ENCODE data around the gene SEC61G. TPM values are rescaled to one million over a fixed set of nuclear protein-coding genes. Genes with fewer than 3 reads are reported as not detected.

The SEC61G gene
- total RNA-seq, 1 donor from 2014 or later, result 103 TPM

DNA sequence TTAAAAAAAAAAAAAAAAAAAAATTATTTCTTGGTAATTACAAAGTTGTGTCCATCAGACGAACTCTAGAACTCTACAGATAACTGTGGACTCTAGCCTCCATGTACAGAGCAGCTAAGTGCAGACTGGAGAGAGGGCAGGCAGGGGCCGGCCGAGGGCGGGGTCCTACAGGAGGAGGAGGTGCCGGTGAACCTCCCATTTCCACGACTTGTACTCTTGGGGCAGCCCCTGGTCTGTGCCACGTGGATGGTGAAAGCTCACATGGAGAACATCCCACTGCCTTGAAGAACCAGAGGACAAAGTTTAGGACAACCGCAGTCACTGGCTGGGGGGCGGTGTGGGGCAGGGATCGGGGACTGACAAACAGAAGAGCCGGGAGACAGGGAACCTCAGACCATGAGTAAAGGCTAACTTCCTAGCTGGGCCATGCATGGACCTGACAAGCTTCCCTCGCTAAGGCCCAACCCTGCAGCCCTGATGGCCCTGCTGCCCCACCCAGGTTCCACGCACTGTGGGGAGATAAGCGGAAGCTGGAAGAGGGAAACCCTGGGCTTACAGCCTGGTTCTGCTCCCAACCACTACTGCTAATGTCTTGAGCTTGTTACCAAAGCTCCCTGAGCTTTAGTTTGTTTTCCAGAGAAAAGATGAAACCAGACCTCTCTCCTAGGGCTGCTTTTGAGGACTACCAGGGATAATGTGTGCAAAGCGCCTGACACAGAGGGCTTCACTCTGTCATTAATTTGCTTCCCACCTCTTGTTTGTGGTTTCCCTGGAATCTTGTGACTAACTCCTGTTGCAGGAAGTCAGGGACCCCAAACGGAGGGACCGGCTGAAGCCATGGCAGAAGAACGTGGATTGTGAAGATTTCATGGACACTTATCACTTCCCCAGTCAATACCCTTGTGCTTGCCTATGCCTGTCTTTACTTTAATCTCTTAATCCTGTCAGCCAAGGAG lies 16.1 kb upstream of the SEC61G start:
- intact Hi-C loops (cut with DNase I), result loop anchor here (1.0 kb wide), 1 partner anchor 480 kb away; no protein-coding TSS in a partner anchor
- no peak for DNase-seq (ENCODE audit: missing footprints)

DNA sequence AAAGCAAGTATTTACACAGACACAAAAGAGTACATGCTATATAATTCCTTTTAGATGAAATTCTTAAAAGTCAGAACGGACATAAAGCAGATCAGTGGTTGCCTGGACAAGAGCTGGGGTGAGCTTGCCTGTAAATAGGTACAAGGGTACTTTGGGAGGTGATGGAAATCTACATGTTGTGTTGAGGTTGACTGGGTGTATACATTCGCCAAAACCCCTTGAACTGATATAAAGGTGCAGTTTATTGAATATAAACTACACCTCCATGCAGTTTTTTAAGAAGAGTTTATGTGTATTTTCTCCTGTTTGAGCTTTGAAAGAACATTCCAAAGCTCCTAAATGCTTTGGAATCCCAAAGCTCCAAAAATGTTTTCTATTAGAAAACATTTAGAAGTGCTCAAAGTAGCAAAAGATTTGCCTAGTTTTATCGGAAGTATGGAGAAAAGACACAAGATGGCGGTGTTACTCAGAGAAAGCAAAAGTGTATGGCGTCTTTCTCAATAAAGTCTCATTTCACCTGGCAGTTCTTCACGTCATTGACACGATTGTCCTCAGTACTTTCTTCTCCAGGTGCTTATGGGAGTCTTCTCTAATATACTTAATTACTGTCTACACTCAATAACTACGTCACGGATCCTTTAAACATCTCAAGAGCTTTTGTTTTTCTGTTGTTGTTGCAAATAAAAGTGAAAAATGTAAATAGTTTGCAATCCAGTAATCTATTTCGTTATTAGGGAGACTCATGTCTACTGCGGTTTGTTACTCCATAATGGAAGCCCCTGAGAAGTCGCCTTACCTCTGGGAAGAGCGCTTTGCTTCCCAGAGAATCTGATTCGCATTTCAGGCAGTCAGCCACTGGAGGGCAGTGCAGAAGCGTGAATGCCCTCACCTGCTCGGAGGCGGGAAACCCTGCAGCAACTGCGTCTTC lies 14.7 kb upstream of the SEC61G start:
- intact Hi-C loops (cut with DNase I), result loop anchor here (1.0 kb wide), 1 partner anchor 482 kb away; no protein-coding TSS in a partner anchor
- peak; percentile 95 for ATAC-seq

More for the DNA sequence above, 16.1 kb upstream of the SEC61G start:
- no peak for ATAC-seq

DNA sequence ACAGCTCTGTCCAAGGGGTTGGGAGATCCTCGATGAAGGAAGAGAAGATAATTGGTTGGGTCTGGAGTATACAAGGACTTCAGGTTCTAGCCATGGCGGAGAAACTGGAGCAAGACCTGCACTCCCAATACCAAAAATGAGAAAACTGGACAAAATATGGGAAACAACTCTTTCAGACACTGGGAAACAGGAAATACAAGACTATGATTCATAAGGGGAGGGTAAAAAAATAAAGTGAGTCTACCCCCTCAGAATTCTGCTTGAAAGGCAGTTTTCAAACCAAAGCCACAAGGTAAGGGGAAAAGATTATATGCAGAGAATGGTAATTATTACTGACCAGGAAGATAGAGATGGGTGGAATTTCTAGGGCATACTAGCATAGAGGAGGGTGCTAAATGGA lies 10.2 kb upstream of the SEC61G start:
- ATAC-seq (no peak), DNase-seq (ENCODE audit: missing footprints) (no peak)

More for the DNA sequence above, 14.7 kb upstream of the SEC61G start:
- DNase-seq (ENCODE audit: missing footprints), result peak; percentile 76

DNA sequence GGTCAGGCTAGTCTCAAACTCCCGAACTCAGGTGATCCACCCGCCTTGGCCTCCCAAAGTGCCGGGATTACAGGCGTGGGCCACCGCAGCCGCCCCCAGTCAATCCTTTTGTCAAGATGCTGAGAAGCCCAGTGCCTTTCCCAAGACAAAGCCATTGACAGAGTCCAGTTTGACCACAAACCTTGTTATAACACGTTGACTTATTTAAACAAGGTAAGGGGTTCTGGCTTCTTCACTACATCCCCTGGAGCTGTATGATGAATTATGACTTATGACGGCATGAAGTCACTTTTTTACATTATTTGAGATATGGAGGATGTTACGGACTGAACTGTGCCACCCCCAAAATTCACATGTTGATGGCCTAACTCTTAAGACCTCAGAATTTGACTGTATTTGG lies 5.8 kb upstream of the SEC61G start:
- no peak for ATAC-seq
- no peak for DNase-seq (ENCODE audit: missing footprints)
- intact Hi-C loops (cut with DNase I), result loop anchor here (10.0 kb wide), 1 partner anchor 650 kb away; no protein-coding TSS in a partner anchor

More for the DNA sequence above, 10.2 kb upstream of the SEC61G start:
- intact Hi-C loops (cut with DNase I), result loop anchor here (10.0 kb wide), 1 partner anchor 646 kb away; no protein-coding TSS in a partner anchor

DNA sequence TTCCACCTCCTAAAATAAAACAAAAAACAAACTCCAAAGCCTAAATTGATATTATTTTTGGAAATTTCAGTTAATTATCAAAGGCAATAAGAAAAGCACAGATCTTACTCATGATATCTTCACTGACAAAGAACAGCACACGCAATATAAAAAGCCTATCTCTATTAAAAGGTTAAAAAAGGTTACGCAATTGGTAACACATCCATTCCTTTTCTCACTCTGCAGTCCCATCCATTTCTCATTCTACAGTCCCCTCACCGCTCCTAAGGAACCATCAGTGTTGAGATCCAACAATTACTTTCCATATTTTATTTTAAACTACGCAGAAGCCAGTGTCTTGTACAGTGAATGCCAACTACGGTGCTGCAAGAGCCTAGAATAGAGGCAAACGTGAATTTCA lies 1.3 kb downstream of the SEC61G start:
- DNase-seq (ENCODE audit: missing footprints), result no peak
- ATAC-seq, result no peak
- intact Hi-C loops (cut with DNase I), result no loop called here

DNA sequence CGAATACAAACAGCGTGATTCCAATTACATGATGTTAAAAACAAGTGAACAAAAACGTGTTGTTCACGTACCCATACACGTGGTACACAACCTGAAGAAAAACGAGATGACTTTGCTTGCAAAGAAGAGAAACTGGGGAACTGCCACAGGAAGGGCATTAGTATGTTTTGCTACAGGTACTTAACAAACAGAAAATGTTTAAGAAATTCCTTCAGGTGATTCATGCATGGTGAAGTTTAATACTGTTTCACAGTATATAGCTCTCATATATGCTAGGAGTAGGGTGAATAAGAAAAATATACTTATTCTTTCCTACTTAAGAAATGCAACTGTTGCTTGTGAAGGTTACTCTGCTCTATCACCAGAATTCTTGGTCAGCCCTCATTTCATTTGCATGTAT lies 9.8 kb downstream of the SEC61G start:
- DNase-seq (ENCODE audit: missing footprints) (no peak), ATAC-seq (no peak)
- intact Hi-C loops (cut with DNase I), result no loop called here

DNA sequence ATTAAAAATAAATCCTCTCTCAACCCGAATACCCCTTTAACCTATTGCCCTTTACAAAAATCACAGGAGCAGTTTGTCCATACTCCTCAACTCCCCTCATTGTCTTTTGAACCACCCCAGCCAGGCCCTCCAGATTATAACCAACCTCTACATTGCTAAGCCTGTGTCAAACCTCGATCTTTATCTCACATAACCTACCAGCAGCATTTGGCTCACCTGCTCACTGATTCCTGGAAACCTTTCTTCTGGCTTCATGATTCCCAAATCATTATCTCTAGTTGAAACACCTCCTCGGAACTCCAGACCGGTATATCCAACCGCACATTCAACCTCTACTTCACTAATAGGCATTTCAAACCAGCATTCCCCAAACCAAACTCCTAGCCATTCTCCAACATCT lies 11.8 kb downstream of the SEC61G start:
- DNase-seq (ENCODE audit: missing footprints), result no peak
- intact Hi-C loops (cut with DNase I), result no loop called here
- no peak for ATAC-seq

DNA sequence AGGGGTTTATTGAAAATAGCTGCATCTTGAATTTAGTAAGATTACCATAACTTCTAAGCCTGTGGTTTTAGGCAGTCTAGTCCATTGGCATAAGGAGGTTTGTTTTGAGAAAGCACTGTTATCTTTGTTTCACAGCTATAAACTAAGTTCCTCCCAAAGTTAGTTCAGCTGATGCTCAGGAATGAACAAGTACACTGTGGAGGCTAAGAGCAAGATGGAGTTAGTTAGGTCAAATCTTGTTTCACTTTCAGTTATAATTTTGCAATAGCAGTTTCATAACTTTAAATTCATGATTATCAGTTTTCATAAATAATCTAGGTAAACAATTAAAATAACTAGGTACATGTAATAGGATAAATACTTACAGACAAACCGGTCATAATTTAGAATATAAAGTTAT lies 15.4 kb downstream of the SEC61G start:
- no peak for ATAC-seq
- intact Hi-C loops (cut with DNase I), result no loop called here
- DNase-seq (ENCODE audit: missing footprints), result no peak

DNA sequence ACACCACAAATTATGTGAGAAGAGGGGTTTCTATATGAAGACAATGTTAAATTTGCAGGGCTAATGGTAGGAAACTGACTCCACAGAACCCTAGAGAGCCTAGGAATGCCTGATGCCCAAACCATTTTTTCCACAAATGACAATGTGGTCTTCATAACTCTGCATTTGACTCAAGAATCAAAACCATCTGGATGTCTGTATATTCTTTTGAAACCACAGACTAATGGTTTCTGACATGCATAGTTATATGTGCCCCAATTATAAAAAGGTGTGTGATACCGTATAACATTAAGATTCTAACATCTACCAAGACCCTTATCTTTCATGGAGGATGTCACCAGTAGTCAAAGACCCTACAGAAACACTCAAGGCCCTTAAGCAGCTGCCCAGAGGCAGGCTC lies 20.3 kb downstream of the SEC61G start:
- intact Hi-C loops (cut with DNase I), result no loop called here
- ATAC-seq (no peak), DNase-seq (ENCODE audit: missing footprints) (no peak)

DNA sequence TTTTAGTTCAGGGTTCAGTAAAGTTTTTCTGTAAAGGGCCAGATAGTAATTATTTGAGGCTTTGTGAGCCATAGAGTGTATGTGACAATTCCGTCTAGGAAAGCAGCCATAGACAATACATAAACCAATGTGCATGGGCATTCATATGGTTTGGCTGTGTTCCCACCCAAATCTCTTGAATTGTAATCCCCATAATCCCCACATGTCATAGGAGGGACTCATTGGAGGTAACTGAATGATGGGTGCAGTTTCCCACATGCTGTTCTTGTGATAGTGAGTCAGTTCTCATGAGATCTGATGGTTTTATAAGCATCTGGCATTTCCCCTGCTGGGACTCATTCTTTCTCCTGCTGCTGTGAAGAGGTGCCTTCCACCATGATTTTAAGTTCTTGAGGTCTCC lies 29.9 kb downstream of the SEC61G start:
- ATAC-seq (no peak), DNase-seq (ENCODE audit: missing footprints) (no peak)
- intact Hi-C loops (cut with DNase I), result no loop called here

DNA sequence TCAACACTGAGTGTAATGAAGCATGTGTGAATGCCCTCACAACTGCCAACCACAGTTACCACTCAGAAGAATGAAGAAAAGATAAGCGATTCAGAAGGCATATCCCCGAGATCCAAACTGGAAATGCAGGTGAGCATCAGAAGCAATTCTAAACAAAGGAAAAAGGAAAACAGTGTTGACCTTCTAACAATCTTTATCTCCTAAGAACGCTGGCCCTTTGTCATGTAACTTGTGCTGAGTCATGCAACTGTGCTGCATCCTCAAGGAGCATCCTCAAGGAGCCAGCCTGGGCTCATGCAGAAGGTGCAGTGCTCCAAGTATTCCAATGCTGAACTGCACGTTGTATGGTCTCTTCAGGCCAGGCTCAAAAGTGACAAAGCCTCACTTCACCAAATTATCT lies 30.6 kb downstream of the SEC61G start:
- DNase-seq (ENCODE audit: missing footprints), result no peak
- no peak for ATAC-seq
- intact Hi-C loops (cut with DNase I), result no loop called here

DNA sequence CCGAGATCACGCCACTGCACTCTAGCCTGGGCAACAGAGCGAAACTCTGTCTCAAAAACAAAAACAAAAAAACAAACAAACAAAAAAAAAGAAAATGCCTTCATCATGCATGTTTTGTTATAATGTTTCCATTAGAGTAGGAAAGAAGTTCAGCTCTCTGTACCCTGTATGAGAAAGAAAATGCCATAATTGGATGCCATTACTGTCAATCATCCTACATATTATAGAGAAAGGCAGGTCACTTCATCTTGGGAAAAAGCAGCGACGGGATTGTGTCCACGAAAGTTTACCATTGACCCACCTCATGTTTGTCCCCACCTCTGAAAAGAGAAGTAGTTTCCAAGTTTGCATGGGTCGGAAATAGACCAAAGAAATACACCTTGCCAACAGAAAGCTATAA lies 33.8 kb downstream of the SEC61G start:
- no peak for DNase-seq (ENCODE audit: missing footprints)
- intact Hi-C loops (cut with DNase I), result no loop called here
- ATAC-seq, result no peak

DNA sequence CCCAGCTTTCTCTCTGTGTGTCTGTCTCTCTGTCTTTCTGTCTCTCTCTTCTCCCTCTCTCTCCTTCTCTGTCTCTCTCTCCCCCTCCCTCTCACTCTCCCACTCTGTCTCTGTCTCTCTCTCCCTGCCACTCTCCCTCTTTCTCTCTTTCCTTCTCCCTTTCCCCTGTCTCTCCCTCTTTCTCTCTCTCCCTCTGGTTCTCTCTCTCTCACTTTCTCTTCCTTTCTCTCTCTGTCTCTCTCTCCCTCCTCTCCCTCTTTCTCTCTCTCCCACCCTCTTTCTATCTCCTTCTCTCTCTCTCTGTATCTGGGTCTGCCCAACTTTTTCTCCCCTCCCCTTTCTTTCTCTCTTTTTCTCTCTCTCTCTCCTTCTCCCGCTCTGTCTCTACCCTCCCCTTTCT lies 36.5 kb downstream of the SEC61G start:
- DNase-seq (ENCODE audit: missing footprints) (no peak), ATAC-seq (no peak)
- intact Hi-C loops (cut with DNase I), result no loop called here

DNA sequence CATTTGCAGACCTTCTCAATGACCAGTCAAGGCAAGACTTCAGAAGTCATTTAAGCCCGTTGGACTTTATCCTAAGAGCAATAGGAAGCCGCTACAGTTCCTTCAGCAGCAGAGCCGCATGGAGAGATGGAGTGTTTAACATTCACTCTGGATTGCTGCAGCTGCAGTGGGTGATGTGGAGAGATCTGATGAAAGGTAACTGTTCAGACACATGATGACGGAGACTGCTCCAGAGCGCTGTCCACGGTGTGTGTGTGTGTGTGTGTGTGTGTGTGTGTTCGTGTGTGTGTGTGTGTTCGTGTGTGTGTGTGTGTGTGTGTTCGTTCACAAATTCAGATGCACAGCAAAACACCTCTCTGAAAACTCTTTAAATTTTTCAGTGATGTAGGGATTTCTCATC lies 37.0 kb downstream of the SEC61G start:
- ATAC-seq (no peak), DNase-seq (ENCODE audit: missing footprints) (no peak)
- intact Hi-C loops (cut with DNase I), result no loop called here

DNA sequence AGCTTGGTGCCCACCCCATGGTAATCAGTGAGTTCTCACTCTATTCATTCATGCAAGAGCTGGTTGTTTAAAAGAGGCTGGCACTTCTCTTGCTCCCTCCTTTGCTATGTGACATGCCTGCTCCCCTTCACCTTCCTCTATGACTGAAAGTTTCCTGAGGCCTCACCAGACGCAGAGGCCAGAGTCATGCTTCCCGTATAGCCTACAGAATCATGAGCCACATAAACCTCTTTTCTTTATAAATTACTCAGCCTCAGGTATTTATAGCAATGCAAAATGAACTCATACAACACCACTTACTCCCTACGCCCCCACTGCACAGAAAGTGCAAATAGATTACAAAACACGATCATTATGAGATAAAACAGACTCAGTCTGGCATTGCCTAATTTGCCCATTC lies 39.0 kb downstream of the SEC61G start:
- DNase-seq (ENCODE audit: missing footprints), result no peak
- intact Hi-C loops (cut with DNase I), result no loop called here
- ATAC-seq, result no peak

DNA sequence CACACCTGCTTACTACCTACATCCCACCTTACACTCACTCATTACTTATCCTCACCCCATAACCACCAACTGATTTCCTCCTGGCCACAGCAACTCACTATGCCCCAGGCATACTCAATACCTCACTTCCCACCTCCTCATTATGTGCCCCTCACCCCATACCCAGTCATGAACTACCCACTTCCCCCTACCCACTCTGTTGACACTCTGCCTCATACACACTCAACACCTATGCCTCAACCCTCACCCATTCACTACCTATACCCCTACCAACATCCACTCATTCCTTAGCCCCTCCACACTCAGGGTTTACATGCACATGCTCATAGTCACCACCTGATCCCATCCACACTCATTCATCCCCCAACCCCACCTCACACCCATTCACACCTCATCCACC lies 39.6 kb downstream of the SEC61G start:
- ATAC-seq, result no peak
- DNase-seq (ENCODE audit: missing footprints), result no peak
- intact Hi-C loops (cut with DNase I), result no loop called here

DNA sequence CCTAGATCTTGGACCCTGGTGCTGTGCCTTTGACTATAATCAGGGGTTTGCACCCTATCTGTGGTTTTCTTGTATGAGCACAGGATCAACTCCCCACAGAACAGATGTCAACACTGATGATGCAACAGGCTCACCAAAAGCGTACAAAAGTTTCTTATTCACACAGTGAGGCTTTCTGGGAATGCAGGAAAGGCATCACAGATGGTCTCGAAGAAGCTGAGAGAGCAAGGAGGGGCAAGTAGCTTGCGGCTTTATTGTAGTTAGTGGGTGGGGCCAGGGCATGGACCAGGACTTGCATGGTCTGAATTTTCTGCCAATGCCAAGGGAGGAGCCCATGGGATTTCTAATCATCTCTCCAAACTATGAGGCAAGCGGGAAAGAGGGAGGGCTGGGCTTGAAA lies 46.2 kb downstream of the SEC61G start:
- intact Hi-C loops (cut with DNase I), result no loop called here
- ATAC-seq, result no peak
- no peak for DNase-seq (ENCODE audit: missing footprints)

DNA sequence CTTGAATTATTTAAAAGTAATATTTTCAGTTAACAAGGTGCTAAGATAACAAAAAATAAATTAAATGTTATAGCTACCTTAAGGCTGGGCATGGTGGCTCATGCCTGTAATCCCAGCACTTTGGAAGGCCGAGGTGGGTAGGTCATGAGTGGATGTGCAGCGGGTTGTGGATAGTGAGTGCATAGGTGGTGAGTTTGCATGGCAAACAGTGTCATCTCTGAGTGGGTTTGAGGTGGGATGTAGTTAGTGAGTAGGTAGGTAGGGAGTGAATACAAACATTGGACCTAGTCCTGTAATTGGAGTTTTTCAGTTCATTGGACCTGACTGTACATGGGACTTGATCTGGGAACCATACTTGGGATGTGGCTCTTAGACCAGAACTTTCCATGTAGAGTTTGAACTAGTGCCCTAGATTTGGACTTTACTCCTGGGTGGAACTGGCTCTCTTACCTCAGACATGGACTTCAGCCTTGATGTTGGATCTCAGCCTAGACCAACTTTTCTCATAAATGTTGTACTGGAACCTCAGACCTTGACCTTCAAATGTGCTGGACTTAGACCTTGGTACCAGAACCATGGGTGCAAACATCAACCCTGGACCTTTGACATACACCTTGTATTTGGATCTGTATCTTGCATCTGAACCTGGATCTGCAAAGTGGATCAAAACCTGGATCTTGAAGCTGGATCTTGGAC lies 47.0 kb downstream of the SEC61G start:
- intact Hi-C loops (cut with DNase I), result no loop called here
- no peak for DNase-seq (ENCODE audit: missing footprints)
- ATAC-seq, result no peak

DNA sequence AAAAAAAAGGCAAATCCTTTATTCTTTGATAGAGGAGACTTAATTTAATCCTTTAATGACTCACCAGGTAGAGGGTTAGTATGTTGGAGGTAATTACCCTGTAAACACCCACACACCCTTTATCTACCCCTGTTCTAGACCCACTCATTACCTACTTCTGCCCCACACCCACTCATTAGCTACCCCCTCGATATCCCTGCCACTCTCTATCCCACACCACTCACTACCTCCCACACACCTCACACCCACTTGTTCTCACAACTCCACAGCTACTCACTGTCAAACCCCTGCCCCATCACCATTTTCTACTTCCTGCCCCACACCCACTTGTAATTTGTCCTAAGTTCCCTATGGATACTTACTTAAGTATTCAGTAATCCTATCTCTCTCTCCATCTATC lies 49.7 kb downstream of the SEC61G start:
- intact Hi-C loops (cut with DNase I), result no loop called here
- DNase-seq (ENCODE audit: missing footprints) (no peak), ATAC-seq (no peak)
